EH (cell line): Measurements from ENCODE around the gene SPOCK3.

Experiments used
- DNase-seq: peaks from one replicate; pipeline ENCODE4 v3.0.0-alpha.2; 2015; ENCODE audit warnings: low read depth

Gene SPOCK3

GRCh38 chr4:167176723-167177367 is 57.4 kb downstream of the SPOCK3 start:
- no peak for DNase-seq

DNA sequence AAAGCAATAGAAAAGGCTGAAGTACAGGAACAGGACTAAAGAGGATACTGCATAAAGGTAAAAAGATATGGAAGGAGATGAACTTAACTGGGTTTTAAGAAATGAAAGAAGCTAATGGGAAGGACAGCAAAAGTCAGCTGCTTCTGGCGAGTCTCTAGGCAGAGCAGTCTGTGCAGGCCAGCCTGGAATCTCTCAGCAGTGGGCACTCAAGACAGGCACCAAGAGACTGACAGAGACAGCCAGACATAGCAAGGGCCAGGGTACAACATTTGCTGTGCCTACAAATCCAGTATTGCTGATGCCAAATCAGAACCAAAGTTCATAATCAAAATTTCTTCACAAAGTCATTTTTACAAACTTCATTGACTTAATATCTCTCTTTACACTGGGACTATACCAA is 62.4 kb downstream of the SPOCK3 start:
- DNase-seq, result no peak

GRCh38 chr4:167168611-167169010 is 65.7 kb downstream of the SPOCK3 start:
- DNase-seq, result no peak

DNA sequence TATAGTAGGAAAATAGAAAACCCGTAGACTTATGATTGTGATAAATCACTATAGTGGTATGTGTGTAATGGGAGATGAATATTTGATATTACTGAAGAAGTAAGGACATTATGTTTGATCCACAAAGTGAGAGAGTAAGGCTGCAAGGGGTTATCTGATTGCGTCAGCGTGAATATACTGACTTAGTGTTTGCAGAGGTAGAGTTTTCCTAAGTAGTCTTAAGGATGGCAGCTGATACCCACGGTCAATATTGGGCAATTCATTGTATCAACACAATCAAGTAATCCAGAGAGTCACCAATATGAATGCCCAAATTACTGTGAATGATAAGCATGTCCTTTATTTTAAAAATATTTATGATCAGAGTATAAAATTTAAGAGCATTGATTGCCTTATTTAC is 83.7 kb downstream of the SPOCK3 start:
- no peak for DNase-seq

DNA sequence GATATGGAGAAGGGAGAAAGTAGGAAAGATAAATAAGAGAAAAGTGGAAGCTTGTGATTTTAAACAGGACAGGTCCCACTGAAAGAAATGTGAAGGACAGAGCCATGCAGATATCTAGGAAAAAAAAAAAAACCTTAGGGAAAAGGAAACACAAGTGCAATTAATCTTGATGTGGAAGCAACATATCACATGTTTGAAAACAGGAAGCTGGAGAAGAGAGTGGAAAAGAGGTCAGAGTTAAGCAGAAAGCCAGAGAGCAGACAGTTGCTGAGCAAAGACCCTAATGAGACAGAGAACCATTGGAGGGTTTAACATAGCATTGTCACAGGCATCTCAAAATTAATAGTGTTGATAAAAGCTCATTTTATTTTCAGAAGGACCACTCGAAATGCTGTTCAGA is 89.7 kb downstream of the SPOCK3 start:
- DNase-seq, result no peak

DNA sequence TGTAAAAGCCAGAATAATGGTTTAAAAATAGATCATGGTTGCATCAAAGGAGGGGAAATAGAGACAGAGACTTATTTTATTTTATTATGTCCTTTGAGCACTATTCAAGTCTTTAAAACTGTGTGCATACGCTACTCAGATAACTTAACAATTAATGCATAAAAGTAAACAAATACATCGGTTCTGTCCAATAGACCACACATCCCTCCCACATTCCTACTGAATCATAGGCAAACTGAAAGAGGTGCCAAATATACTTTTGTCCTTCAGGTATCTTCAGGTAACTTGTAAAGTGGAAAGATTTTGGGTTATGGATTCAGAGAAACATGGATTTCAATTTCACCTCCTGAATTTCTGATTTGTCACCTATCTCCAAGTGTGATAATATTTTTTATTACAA is 91.3 kb downstream of the SPOCK3 start:
- DNase-seq, result no peak

GRCh38 chr4:167136270-167136669 is 98.0 kb downstream of the SPOCK3 start:
- DNase-seq, result no peak

DNA sequence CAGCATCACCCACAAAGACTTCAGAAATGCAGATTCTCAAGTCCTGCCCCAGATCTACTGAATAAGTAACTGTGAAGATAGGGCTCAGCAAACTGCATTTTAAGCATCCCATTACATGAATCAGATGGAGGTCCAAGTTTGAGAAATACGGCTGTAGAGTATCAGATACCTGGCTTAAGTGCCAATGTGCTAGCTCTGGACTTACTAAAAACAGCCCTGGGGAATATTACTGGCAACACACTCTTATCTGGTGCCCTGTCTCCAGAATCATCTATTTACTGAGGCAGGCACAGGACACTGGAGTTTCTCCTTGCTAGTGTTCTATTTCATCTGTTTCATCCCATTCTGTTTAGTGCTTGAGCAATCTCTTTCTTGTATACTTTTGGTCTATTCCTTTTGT is 105.1 kb downstream of the SPOCK3 start:
- no peak for DNase-seq

DNA sequence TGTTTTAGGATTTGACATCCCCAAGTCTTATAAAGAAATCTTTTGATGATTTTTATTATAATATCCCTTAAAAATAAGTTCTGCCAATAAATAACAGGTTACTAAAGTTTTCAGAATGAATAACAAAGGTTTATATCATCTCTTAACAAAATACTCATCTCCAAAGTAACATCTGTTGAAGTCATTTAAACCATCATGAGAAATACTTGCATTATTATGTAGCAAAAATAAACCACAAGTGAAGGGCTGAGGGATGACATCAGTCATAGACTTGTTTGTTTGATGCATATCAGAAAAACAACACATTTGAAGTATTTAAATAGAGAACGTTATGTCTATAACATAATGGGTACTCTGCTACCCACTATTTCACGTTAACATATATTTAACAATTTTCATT is 114.9 kb downstream of the SPOCK3 start:
- DNase-seq, result no peak

- DNase-seq, result no peak
Observed at GRCh38 chr4:167117273-167117672, 117.0 kb downstream of the SPOCK3 start.

DNA sequence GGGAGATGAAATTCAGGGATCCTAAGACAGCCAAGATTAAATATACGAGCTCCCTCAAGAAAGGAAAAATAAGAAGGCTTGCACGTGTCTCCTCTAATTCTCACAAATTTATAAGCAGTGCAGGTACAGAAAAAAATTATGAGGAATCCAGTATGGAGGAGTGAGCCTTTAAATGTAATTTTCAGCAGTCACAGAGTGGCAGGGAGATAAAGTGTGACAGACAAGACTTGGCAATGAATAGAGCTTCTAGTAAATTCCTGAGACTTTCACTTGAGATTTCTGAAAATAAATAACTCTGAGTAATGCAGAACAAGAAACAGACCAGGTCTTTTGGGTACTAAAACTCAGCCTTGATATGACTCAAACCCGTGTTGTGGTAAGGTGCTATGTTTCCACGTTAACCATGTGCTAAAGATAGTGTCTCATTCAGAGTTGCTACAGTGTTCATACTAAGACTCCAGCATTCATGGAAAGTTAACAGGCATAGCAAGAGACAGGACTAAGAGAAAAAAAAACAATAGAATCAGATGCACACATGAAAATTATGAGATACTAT is 119.8 kb downstream of the SPOCK3 start:
- no peak for DNase-seq

GRCh38 chr4:167111622-167112021 is 122.7 kb downstream of the SPOCK3 start:
- no peak for DNase-seq

- no peak for DNase-seq
Observed at GRCh38 chr4:167111092-167111491, 123.2 kb downstream of the SPOCK3 start.

GRCh38 chr4:167109859-167110258 is 124.4 kb downstream of the SPOCK3 start:
- DNase-seq, result no peak

GRCh38 chr4:167105857-167106256 is 128.4 kb downstream of the SPOCK3 start:
- no peak for DNase-seq

DNA sequence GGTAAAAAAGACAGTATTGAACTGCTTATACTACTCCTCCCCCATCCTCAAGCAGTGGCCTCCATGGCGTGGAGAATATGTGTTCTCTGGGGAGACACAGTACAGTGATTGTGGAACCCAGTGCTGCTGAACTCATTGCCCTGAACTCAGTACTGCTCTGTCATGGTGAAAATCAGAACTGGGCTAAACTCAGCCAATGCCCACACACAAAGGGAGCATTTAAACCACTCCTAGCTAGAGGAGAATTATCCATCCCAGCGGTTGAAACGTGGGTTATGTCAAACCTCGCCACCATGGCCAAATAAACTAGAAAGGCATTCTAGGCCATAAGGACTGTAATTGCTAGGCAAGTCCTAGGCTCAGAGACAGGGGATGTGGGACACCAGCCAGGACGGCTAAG is 131.8 kb downstream of the SPOCK3 start:
- DNase-seq, result no peak

DNA sequence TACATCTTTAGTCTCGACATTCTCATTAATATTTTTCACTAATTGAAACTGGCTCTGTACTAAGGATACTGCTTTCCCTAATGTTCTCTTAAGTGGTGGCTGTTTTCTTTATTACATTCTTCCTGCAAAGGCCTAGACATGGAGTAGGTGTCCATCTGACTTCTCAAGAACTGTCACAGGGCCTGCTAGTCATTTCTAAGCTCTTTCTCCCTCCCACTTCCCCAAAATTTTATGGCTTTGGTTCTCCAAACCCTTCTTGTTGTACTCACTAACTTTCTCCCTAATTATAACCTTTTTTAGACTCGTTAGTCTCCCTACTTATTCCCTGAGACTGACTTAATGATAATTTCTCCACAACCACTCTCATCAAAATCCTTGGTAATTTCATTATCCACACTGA is 133.3 kb downstream of the SPOCK3 start:
- no peak for DNase-seq

DNA sequence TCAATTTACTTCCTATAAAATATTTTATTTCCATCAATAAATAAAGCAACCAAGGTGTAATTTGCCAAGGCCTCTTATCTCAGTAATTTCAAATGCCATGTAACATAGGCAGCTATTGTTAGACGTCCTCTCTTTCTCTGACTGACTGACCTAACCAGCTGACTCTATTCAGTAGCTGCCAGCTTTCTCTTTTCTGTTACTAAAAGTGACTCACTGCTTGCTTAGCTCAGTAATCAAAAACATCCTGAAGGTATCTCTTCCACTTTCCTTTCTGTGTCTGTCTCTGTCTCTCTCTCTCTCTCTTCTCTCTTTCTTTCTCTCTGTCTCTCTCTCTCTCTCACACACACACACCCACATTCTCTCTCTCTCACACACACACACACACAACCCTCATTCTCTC is 134.2 kb downstream of the SPOCK3 start:
- DNase-seq, result no peak

DNA sequence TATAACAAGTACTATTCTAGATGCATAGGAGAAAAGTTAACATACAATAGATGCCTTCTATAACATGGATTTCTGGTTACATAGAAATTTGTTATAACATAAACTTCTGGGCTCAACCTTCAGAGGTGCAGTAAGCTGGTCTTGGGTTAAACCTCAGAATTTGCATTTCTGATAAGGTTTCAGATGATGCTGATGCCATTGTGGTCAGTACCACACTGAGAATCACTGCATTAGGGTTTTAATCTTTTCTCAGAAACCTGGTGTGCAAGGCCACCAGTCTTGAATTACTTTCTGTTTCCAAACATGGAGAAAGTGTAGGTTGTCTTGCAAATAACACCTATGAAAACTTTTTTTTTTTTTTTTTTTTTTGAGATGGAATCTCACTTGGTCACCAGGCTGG is 146.2 kb downstream of the SPOCK3 start:
- no peak for DNase-seq

DNA sequence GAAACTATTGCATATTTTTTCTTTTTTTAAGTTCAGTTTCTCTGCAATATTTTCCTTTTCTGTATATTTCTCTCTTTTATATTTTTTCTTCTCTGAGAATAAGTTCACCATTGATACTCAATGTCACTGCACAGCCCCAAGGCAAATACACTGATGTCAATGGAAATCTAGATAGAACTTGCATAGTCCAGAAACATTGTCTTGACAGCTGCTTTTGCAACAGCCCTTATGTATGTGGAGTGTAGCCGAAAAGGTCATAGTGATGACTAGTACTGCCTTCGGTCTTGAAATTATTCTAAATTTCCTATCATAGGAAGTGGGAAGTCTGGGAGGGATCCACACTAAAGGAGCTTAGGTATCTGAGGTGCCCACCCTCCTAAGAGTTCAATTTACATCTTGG is 150.0 kb downstream of the SPOCK3 start:
- no peak for DNase-seq

- no peak for DNase-seq
Observed at GRCh38 chr4:167079762-167080161, 154.5 kb downstream of the SPOCK3 start.

DNA sequence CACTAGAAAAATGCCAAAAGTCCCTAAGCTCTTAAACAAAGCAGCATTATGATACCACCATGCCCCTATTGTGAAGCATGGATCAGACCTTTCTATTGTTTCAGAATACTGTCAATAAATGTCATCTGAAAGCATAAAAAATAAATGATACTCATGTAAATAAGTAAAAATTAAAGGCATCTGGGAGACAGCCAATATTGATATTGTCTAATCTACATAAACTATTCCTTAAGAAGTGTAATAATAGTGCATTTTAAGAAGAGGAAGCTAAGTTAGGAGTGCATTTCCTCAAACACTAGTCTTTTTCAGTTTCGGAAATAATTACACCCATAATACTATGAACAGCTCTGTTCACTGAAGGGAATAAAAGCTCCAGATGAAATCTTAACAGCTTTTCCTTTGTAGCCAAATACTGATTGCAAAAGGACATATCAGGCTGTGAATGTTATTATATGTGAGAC is 181.6 kb downstream of the SPOCK3 start:
- no peak for DNase-seq

- no peak for DNase-seq
Observed at GRCh38 chr4:167049257-167049656, 185.0 kb downstream of the SPOCK3 start.

DNA sequence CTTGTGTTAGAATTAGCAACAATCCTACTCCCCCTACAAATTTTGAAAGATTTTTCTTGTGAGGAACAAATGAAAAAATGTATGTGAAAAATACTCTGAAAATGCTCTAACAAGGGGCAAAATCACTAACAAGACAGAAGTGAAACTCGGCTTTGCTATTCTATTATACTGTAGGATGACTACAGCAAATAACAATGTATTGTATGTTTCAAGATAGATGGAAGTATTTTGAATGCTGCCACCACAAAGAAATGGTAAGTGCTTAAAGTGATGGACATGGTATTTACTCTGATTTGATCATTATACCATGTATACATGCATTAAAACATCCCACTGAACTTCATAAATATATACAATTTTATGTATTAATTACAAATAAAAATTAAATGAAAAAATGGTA is 192.8 kb downstream of the SPOCK3 start:
- DNase-seq, result no peak
